ENCODE data around the gene HLA-DOB. TPM values are rescaled to one million over a fixed set of nuclear protein-coding genes. Genes with fewer than 3 reads are reported as not detected.

The HLA-DOB gene
- total and polyA plus RNA-seq, 2 experiments from 2014 or later: not detected

DNA sequence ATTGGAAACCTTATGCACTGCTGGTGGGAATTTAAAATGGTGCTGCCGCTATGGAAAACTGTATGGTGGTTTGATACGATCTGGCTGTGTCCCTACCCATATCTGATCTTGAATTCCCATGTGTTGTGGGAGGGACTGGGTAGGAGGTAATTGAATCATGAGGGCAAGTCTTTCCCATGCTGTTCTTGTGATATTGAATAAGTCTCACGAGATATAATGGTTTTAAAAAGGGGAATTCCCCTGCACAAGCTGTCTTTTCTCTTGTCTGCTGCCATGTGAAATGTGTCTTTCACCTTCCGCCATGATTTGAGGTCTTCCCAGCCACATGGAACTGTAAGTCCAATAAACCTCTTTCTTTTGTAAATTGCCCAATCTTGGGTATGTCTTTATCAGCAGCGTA lies 16.9 kb upstream of the HLA-DOB start:
- Histone ChIP-seq H3F3A (ENCODE audit: insufficient read depth) (no peaks in the 10 kb centered on the region), H3K36me3 (ENCODE audit: low read depth) (no peaks in the 10 kb centered on the region), H3K79me2 (ENCODE audit: insufficient read depth) (0 out of 2 replicates have a peak, but pooled peaks cover 4% of the 10 kb centered on the region), H2AFZ (no peak overlapping the region), H3K4me3 (no peak overlapping the region), H4K20me1 (ENCODE audit: insufficient read depth) (no peaks in the 10 kb centered on the region), H3K4me1 (ENCODE audit: insufficient read depth) (peaks cover 8% of the 10 kb centered on the region; the same call in 1 of the 2 replicates), H3K9me3 (ENCODE audit: low read depth) (no peaks in the 10 kb centered on the region), H3K27me3 (replicated peaks; ENCODE audit: insufficient read depth) (no peaks in the 10 kb centered on the region), H3K9ac (no peak overlapping the region), H3K27ac (no peak overlapping the region), H3K9me2 (ENCODE audit: insufficient read depth) (no peaks in the 10 kb centered on the region), H3K4me2 (ENCODE audit: unreplicated experiment) (no peak overlapping the region)
- TF ChIP-seq EZH2 (IDR thresholded peaks at IDR 0.05; ENCODE audit: insufficient read depth, poor library complexity, severe bottlenecking): no peak
- TF ChIP-seq EZH2phosphoT487 (IDR thresholded peaks at IDR 0.05; ENCODE audit: insufficient read depth, low read depth): no peak
- no peak for DNase-seq
- WGBS, 2 experiments (ENCODE audit: low coverage in 1 of 2, low lambda C conversion rate in 2 of 2, missing lambda C conversion rate in 2 of 2): 97 to 98% methylated on average over 5 of the region's 5 CpGs
- in situ Hi-C loops (cut with MboI): no loop called here

DNA sequence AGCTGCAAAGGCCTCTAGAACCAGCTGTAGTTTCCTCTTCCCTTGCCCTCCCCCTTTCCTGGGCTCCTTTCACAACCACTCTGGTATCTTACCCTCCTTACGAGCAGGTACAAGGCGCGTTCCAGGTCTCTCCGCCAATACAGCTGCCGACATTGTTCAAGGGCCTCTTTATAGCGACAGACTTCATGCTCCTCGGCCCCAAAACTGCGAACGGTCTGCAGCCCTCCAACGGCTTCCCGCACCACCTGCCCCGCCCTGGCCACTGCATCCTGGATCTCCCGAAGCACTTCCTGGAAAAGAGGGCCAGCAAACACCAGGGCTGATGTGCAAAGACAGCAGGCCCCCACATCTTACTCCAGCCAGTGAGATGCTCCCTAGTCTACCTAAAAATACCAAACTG lies 15.7 kb upstream of the HLA-DOB start:
- Histone ChIP-seq H3K9me2 (ENCODE audit: insufficient read depth) (no peaks in the 10 kb centered on the region), H3K79me2 (ENCODE audit: insufficient read depth) (0 out of 2 replicates have a peak, but pooled peaks cover 4% of the 10 kb centered on the region), H3K36me3 (ENCODE audit: low read depth) (no peaks in the 10 kb centered on the region), H3F3A (ENCODE audit: insufficient read depth) (no peaks in the 10 kb centered on the region), H3K27ac (no peak overlapping the region), H3K9ac (no peak overlapping the region), H4K20me1 (ENCODE audit: insufficient read depth) (no peaks in the 10 kb centered on the region), H3K27me3 (replicated peaks; ENCODE audit: insufficient read depth) (no peaks in the 10 kb centered on the region), H3K9me3 (ENCODE audit: low read depth) (no peaks in the 10 kb centered on the region), H2AFZ (no peak overlapping the region), H3K4me2 (ENCODE audit: unreplicated experiment) (no peak overlapping the region), H3K4me1 (ENCODE audit: insufficient read depth) (peaks cover 7% of the 10 kb centered on the region; the same call in 1 of the 2 replicates), H3K4me3 (no peak overlapping the region)
- in situ Hi-C loops (cut with MboI): no loop called here
- TF ChIP-seq EZH2phosphoT487 (IDR thresholded peaks at IDR 0.05; ENCODE audit: insufficient read depth, low read depth) (no peak), EZH2 (IDR thresholded peaks at IDR 0.05; ENCODE audit: insufficient read depth, poor library complexity, severe bottlenecking) (no peak)
- DNase-seq: no peak
- 90 to 91% methylated on average over 13 of the region's 13 CpGs for WGBS, 2 experiments (ENCODE audit: low coverage in 1 of 2, low lambda C conversion rate in 2 of 2, missing lambda C conversion rate in 2 of 2)

DNA sequence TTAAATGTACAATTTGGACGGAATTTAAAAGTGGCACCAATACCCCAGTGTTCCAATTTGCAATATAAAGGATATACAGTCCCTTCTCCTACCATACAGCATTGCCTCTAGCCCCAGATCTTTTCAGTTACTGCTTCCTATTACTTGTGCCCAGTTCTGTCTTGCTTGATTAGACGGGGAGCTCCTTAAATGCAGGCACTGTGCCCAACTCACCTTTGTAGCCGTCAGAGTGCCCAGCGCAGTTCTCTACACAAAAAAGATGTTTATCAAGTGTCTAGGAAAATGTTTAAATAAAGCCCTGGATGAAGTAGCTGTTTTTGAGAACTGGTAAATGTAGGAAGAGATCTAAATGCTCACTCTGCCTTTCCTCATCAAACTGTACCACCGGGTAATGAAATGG lies 14.1 kb upstream of the HLA-DOB start:
- peaks cover 5% of the 10 kb centered on the region; the same call in 1 of the 2 replicates for H3K4me1 ChIP-seq (ENCODE audit: insufficient read depth)
- in situ Hi-C loops (cut with MboI): no loop called here
- no peak overlapping the region for H3K4me3 ChIP-seq
- no peaks in the 10 kb centered on the region for H3K36me3 ChIP-seq (ENCODE audit: low read depth)
- no peaks in the 10 kb centered on the region for H3K79me2 ChIP-seq (ENCODE audit: insufficient read depth)
- no peaks in the 10 kb centered on the region for H3K9me2 ChIP-seq (ENCODE audit: insufficient read depth)
- no peaks in the 10 kb centered on the region for H4K20me1 ChIP-seq (ENCODE audit: insufficient read depth)
- H3K27me3 ChIP-seq (replicated peaks; ENCODE audit: insufficient read depth): no peaks in the 10 kb centered on the region
- H2AFZ ChIP-seq: no peak overlapping the region
- H3K4me2 ChIP-seq (ENCODE audit: unreplicated experiment): no peak overlapping the region
- H3F3A ChIP-seq (ENCODE audit: insufficient read depth): peaks cover 13% of the 10 kb centered on the region
- DNase-seq: no peak
- TF ChIP-seq EZH2phosphoT487 (IDR thresholded peaks at IDR 0.05; ENCODE audit: insufficient read depth, low read depth) (no peak), EZH2 (IDR thresholded peaks at IDR 0.05; ENCODE audit: insufficient read depth, poor library complexity, severe bottlenecking) (no peak)
- 76 to 83% methylated on average over 5 of the region's 5 CpGs for whole genome bisulfite sequencing, 2 experiments (ENCODE audit: low coverage in 1 of 2, low lambda C conversion rate in 2 of 2, missing lambda C conversion rate in 2 of 2)
- H3K27ac ChIP-seq: no peak overlapping the region
- no peak overlapping the region for H3K9ac ChIP-seq
- no peaks in the 10 kb centered on the region for H3K9me3 ChIP-seq (ENCODE audit: low read depth)

DNA sequence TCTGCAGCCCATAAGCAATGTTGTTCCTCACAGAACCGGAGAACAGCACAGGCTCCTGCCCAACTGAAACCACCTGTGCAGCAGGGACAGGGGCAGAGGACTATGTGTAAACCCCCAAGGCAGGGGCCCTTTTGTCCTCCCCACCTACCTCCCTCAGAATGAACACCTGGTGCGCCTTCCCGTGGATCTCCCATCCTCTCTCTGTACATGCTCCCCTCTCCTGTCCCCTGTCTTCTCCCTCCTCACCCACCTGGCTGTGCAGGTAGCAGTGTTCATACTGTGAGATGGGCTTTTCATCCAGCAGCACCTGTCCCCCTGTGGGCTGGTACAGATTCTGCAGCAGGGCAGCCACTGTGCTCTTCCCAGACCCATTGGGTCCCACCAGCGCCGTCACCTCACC lies 13.2 kb upstream of the HLA-DOB start:
- Histone ChIP-seq H4K20me1 (ENCODE audit: insufficient read depth) (no peaks in the 10 kb centered on the region), H3K27me3 (replicated peaks; ENCODE audit: insufficient read depth) (no peaks in the 10 kb centered on the region), H3K79me2 (ENCODE audit: insufficient read depth) (no peaks in the 10 kb centered on the region), H3K4me1 (ENCODE audit: insufficient read depth) (peaks cover 5% of the 10 kb centered on the region; the same call in 1 of the 2 replicates), H3K4me3 (no peak overlapping the region), H2AFZ (no peak overlapping the region), H3K9me3 (ENCODE audit: low read depth) (no peaks in the 10 kb centered on the region), H3F3A (ENCODE audit: insufficient read depth) (peaks cover 16% of the 10 kb centered on the region), H3K9me2 (ENCODE audit: insufficient read depth) (no peaks in the 10 kb centered on the region), H3K36me3 (ENCODE audit: low read depth) (no peaks in the 10 kb centered on the region), H3K4me2 (ENCODE audit: unreplicated experiment) (no peak overlapping the region), H3K27ac (no peak overlapping the region), H3K9ac (no peak overlapping the region)
- WGBS, 2 experiments (ENCODE audit: low coverage in 1 of 2, low lambda C conversion rate in 2 of 2, missing lambda C conversion rate in 2 of 2): 92 to 93% methylated on average over 5 of the region's 5 CpGs
- in situ Hi-C loops (cut with MboI): no loop called here
- no peak for TF ChIP-seq EZH2 (IDR thresholded peaks at IDR 0.05; ENCODE audit: insufficient read depth, poor library complexity, severe bottlenecking)
- no peak for TF ChIP-seq EZH2phosphoT487 (IDR thresholded peaks at IDR 0.05; ENCODE audit: insufficient read depth, low read depth)
- no peak for DNase-seq

DNA sequence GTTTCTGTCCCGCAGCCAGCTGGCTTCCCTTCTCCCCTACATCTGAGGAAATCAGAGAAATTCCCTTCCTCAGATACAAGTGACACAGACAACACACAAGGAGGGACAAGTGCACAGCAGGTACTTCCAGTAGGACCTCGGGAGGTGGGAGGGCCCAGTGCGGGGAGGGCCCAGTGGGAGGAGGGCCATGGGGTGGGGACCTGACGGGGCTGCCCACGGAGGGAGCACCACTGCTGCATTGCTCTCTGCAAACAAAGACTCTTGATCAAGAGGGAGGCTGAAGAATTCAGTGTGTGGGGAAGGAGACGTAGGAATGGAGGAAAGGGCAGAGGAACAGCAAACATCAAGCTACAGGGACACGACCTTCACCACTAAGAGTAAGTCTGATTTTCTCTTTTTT lies 12.7 kb upstream of the HLA-DOB start:
- H3K4me1 ChIP-seq (ENCODE audit: insufficient read depth): peaks cover 5% of the 10 kb centered on the region; the same call in 1 of the 2 replicates
- 83% methylated on average over 6 to 7 of the region's 7 CpGs for WGBS, 2 experiments (ENCODE audit: low coverage in 1 of 2, low lambda C conversion rate in 2 of 2, missing lambda C conversion rate in 2 of 2)
- peaks cover 16% of the 10 kb centered on the region for H3F3A ChIP-seq (ENCODE audit: insufficient read depth)
- H3K27me3 ChIP-seq (replicated peaks; ENCODE audit: insufficient read depth): no peaks in the 10 kb centered on the region
- no peak for DNase-seq
- no peaks in the 10 kb centered on the region for H3K36me3 ChIP-seq (ENCODE audit: low read depth)
- H3K4me3 ChIP-seq: no peak overlapping the region
- H3K9ac ChIP-seq: no peak overlapping the region
- no peak for TF ChIP-seq EZH2 (IDR thresholded peaks at IDR 0.05; ENCODE audit: insufficient read depth, poor library complexity, severe bottlenecking)
- TF ChIP-seq EZH2phosphoT487 (IDR thresholded peaks at IDR 0.05; ENCODE audit: insufficient read depth, low read depth): no peak
- H3K4me2 ChIP-seq (ENCODE audit: unreplicated experiment): no peak overlapping the region
- no peaks in the 10 kb centered on the region for H3K9me2 ChIP-seq (ENCODE audit: insufficient read depth)
- no peak overlapping the region for H3K27ac ChIP-seq
- in situ Hi-C loops (cut with MboI): no loop called here
- no peaks in the 10 kb centered on the region for H3K79me2 ChIP-seq (ENCODE audit: insufficient read depth)
- H4K20me1 ChIP-seq (ENCODE audit: insufficient read depth): no peaks in the 10 kb centered on the region
- H3K9me3 ChIP-seq (ENCODE audit: low read depth): no peaks in the 10 kb centered on the region
- no peak overlapping the region for H2AFZ ChIP-seq
